Measurements from ENCODE around the gene SH3TC1. TPM values are rescaled to one million over a fixed set of nuclear protein-coding genes. Genes with fewer than 3 reads are reported as not detected.

Gene SH3TC1
- polyA plus RNA-seq, 1 donor (not counting 4 experiments of a cell fraction or from before 2014, with no cell fraction given), result 12.3 TPM

- no peak overlapping the region for H2AFZ ChIP-seq (ENCODE audit: control insufficient read depth, low read length)
- no peak overlapping the region for H3K27ac ChIP-seq (ENCODE audit: control insufficient read depth, insufficient read depth, low read length)
- no peak overlapping the region for H3K9ac ChIP-seq (ENCODE audit: control insufficient read depth, extremely low read depth, insufficient read depth, low read length)
- no peaks in the 10 kb centered on the region for H3K9me3 ChIP-seq (ENCODE audit: control insufficient read depth, low read depth, low read length)
- no peaks in the 10 kb centered on the region for H3K79me2 ChIP-seq (ENCODE audit: control insufficient read depth, insufficient read depth, low read length)
- no peaks in the 10 kb centered on the region for H3K36me3 ChIP-seq (ENCODE audit: control insufficient read depth in 2 of 2, extremely low read depth in 1 of 2, insufficient read depth in 2 of 2, low read length in 2 of 2)
- H3K4me3 ChIP-seq (ENCODE audit: control insufficient read depth in 2 of 3, extremely low read depth in 1 of 3, insufficient read depth in 2 of 3, low read depth in 1 of 3, low read length in 3 of 3), result no peak overlapping the region
- no peaks in the 10 kb centered on the region for H3K4me1 ChIP-seq (ENCODE audit: control insufficient read depth, extremely low read depth, insufficient read depth, low read length)
- dilution Hi-C loops (cut with MboI; ENCODE audit: extremely low pct_ligation_motif_present, low sequenced_read_pairs), result no loop called here
- no peaks in the 10 kb centered on the region for H3K9me1 ChIP-seq (ENCODE audit: control insufficient read depth, extremely low read depth, insufficient read depth, low read length)
- no peak for FAIRE-seq
- no peak overlapping the region for H3K4me2 ChIP-seq (ENCODE audit: control insufficient read depth, extremely low read depth, insufficient read depth, low read depth, low read length)
- H4K20me1 ChIP-seq (ENCODE audit: control insufficient read depth, extremely low read depth, insufficient read depth, low read length), result no peaks in the 10 kb centered on the region
- TF ChIP-seq CTCF (optimal IDR thresholded peaks at IDR 0.05 in 1 of 3, IDR thresholded peaks at IDR 0.05 in 1 of 3, conservative IDR thresholded peaks at IDR 0.05 in 1 of 3; ENCODE audit: extremely low read depth in 1 of 3, insufficient read depth in 2 of 3, low read length in 3 of 3) (no peak), EZH2 (IDR thresholded peaks at IDR 0.05; ENCODE audit: low read length) (no peak)
- H3K27me3 ChIP-seq (ENCODE audit: control insufficient read depth, extremely low read depth, insufficient read depth, low read length), result peaks cover 3% of the 10 kb centered on the region
- DNase-seq (ENCODE audit: low read depth, low spot score), result no peak
Measured at GRCh38 chr4:8248091-8248490, 49.0 kb downstream of the SH3TC1 start.

- dilution Hi-C loops (cut with MboI; ENCODE audit: extremely low pct_ligation_motif_present, low sequenced_read_pairs), result loop anchor here (25.0 kb wide), 1 partner anchor 162 kb away; no protein-coding TSS in a partner anchor
- no peak overlapping the region for H3K4me2 ChIP-seq (ENCODE audit: control insufficient read depth, extremely low read depth, insufficient read depth, low read depth, low read length)
- FAIRE-seq (no peak), DNase-seq (ENCODE audit: low read depth, low spot score) (no peak)
- H3K9me3 ChIP-seq (ENCODE audit: control insufficient read depth, low read depth, low read length), result no peaks in the 10 kb centered on the region
- H3K79me2 ChIP-seq (ENCODE audit: control insufficient read depth, insufficient read depth, low read length), result no peaks in the 10 kb centered on the region
- no peak overlapping the region for H3K9ac ChIP-seq (ENCODE audit: control insufficient read depth, extremely low read depth, insufficient read depth, low read length)
- no peaks in the 10 kb centered on the region for H3K9me1 ChIP-seq (ENCODE audit: control insufficient read depth, extremely low read depth, insufficient read depth, low read length)
- H3K36me3 ChIP-seq (ENCODE audit: control insufficient read depth in 2 of 2, extremely low read depth in 1 of 2, insufficient read depth in 2 of 2, low read length in 2 of 2), result no peaks in the 10 kb centered on the region
- H4K20me1 ChIP-seq (ENCODE audit: control insufficient read depth, extremely low read depth, insufficient read depth, low read length), result no peaks in the 10 kb centered on the region
- peaks cover 3% of the 10 kb centered on the region for H3K27me3 ChIP-seq (ENCODE audit: control insufficient read depth, extremely low read depth, insufficient read depth, low read length)
- H3K4me3 ChIP-seq (ENCODE audit: control insufficient read depth in 2 of 3, extremely low read depth in 1 of 3, insufficient read depth in 2 of 3, low read depth in 1 of 3, low read length in 3 of 3), result no peak overlapping the region
- H2AFZ ChIP-seq (ENCODE audit: control insufficient read depth, low read length), result no peak overlapping the region
- H3K4me1 ChIP-seq (ENCODE audit: control insufficient read depth, extremely low read depth, insufficient read depth, low read length), result peaks cover 6% of the 10 kb centered on the region
- H3K27ac ChIP-seq (ENCODE audit: control insufficient read depth, insufficient read depth, low read length), result no peak overlapping the region
- TF ChIP-seq CTCF (optimal IDR thresholded peaks at IDR 0.05 in 1 of 3, IDR thresholded peaks at IDR 0.05 in 1 of 3, conservative IDR thresholded peaks at IDR 0.05 in 1 of 3; ENCODE audit: extremely low read depth in 1 of 3, insufficient read depth in 2 of 3, low read length in 3 of 3) (no peak), EZH2 (IDR thresholded peaks at IDR 0.05; ENCODE audit: low read length) (no peak)
Measured at GRCh38 chr4:8250227-8250626, 51.1 kb downstream of the SH3TC1 start.

Data from keratinocyte (primary cell).